ENCODE results near the gene ITPRIPL1. TPM values are rescaled to one million over a fixed set of nuclear protein-coding genes. Genes with fewer than 3 reads are reported as not detected.
A peak's percentile ranks its signal among the peaks of the same experiment; 100 is the strongest.

The ITPRIPL1 gene
- total and polyA plus RNA-seq, 2 donors, result 1.9 to 7.7 TPM

GRCh38 chr2:96356889-96357288 lies 31.8 kb downstream of the ITPRIPL1 start:
- peaks cover 55 to 86% of the 10 kb centered on the region in 2 donors for H3K36me3 ChIP-seq (ENCODE audit: control insufficient read depth in 2 of 2, insufficient read depth in 2 of 2, low read length in 1 of 2)
- no peaks in the 10 kb centered on the region for H3K27me3 ChIP-seq (ENCODE audit: control insufficient read depth in 2 of 2, insufficient read depth in 1 of 2, low read length in 1 of 2)
- WGBS, result 97% methylated on average over 6 of the region's 6 CpGs
- DNase-seq (ENCODE audit: low read depth in 6 of 9, low spot score in 9 of 9), result no peak
- H3K4me3 ChIP-seq (ENCODE audit: low read length in 2 of 2), result no peak overlapping the region
- no peaks in the 10 kb centered on the region for H3K9me3 ChIP-seq (ENCODE audit: control insufficient read depth in 2 of 2, insufficient read depth in 1 of 2, low read length in 1 of 2)
- no peak overlapping the region for H3K27ac ChIP-seq (ENCODE audit: low read depth in 1 of 2, low read length in 1 of 2)
- no peaks in the 10 kb centered on the region for H3K4me1 ChIP-seq (ENCODE audit: control insufficient read depth in 2 of 2, insufficient read depth in 2 of 2, low read length in 2 of 2)

DNA sequence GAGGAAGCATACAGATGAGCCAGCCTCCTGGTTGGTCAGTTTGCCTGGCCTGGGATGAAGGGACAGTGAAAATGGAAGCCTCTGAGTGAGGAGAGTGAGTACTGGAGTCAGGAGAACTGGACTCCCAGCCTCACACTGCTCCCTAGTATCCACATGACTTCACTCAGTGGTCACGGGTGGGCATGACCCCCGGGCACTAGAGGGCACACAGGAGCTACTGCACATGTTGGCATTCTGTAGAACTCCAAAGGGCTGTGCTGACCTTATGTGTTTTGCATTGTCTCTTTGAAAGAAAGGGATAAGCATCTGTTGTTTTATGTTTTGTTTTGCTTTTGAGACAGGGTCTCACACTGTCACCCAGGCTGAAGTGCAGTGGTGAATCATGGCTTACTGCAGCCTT lies 34.2 kb downstream of the ITPRIPL1 start:
- no peak overlapping the region for H3K4me3 ChIP-seq (ENCODE audit: low read length in 2 of 2)
- H3K27ac ChIP-seq (ENCODE audit: low read depth in 1 of 2, low read length in 1 of 2), result no peak overlapping the region
- H3K9me3 ChIP-seq (ENCODE audit: control insufficient read depth in 2 of 2, insufficient read depth in 1 of 2, low read length in 1 of 2), result no peaks in the 10 kb centered on the region
- DNase-seq (ENCODE audit: low read depth in 6 of 9, low spot score in 9 of 9), result peak in 3 of 9 donors; percentile 15 to 57 (median 28)
- H3K36me3 ChIP-seq (ENCODE audit: control insufficient read depth in 2 of 2, insufficient read depth in 2 of 2, low read length in 1 of 2), result peaks cover 47 to 87% of the 10 kb centered on the region in 2 donors
- no peaks in the 10 kb centered on the region for H3K4me1 ChIP-seq (ENCODE audit: control insufficient read depth in 2 of 2, insufficient read depth in 2 of 2, low read length in 2 of 2)
- 85% methylated on average over 2 of the region's 2 CpGs for WGBS
- H3K27me3 ChIP-seq (ENCODE audit: control insufficient read depth in 2 of 2, insufficient read depth in 1 of 2, low read length in 1 of 2), result no peaks in the 10 kb centered on the region

- Histone ChIP-seq H3K36me3 (ENCODE audit: control insufficient read depth in 2 of 2, insufficient read depth in 2 of 2, low read length in 1 of 2) (peaks cover 50 to 87% of the 10 kb centered on the region in 2 donors), H3K4me3 (ENCODE audit: low read length in 2 of 2) (no peak overlapping the region), H3K9me3 (ENCODE audit: control insufficient read depth in 2 of 2, insufficient read depth in 1 of 2, low read length in 1 of 2) (no peaks in the 10 kb centered on the region), H3K27me3 (ENCODE audit: control insufficient read depth in 2 of 2, insufficient read depth in 1 of 2, low read length in 1 of 2) (no peaks in the 10 kb centered on the region), H3K27ac (ENCODE audit: low read depth in 1 of 2, low read length in 1 of 2) (no peak overlapping the region), H3K4me1 (ENCODE audit: control insufficient read depth in 2 of 2, insufficient read depth in 2 of 2, low read length in 2 of 2) (no peaks in the 10 kb centered on the region)
- no peak for DNase-seq (ENCODE audit: low read depth in 6 of 9, low spot score in 9 of 9)
- 36% methylated on average over 1 of the region's 1 CpG for WGBS
Observed at GRCh38 chr2:96359866-96360265, 34.7 kb downstream of the ITPRIPL1 start.

DNA sequence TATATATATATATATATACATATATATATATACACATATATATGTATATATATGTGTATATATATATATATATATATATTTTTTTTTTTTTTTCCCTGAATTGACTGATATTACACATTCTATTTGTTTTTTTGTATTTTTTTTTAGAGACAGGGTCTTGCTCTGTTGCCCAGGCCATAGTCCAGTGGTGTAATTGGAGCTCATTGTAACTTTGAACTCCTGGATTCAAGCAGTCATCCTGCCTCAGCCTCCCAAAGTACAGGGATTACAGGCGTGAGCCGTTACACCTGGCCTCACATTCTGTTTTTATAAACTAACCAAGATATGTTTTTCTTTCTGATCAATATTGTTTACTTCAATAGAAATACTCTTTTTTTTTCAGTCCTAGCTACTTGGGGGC lies 36.6 kb downstream of the ITPRIPL1 start:
- no peaks in the 10 kb centered on the region for H3K4me1 ChIP-seq (ENCODE audit: control insufficient read depth in 2 of 2, insufficient read depth in 2 of 2, low read length in 2 of 2)
- H3K27ac ChIP-seq (ENCODE audit: low read depth in 1 of 2, low read length in 1 of 2), result no peak overlapping the region
- DNase-seq (ENCODE audit: low read depth in 6 of 9, low spot score in 9 of 9), result no peak
- H3K4me3 ChIP-seq (ENCODE audit: low read length in 2 of 2), result no peak overlapping the region
- 98% methylated on average over 2 of the region's 2 CpGs for WGBS
- H3K9me3 ChIP-seq (ENCODE audit: control insufficient read depth in 2 of 2, insufficient read depth in 1 of 2, low read length in 1 of 2), result no peaks in the 10 kb centered on the region
- H3K36me3 ChIP-seq (ENCODE audit: control insufficient read depth in 2 of 2, insufficient read depth in 2 of 2, low read length in 1 of 2), result peaks cover 47 to 91% of the 10 kb centered on the region in 2 donors
- no peaks in the 10 kb centered on the region for H3K27me3 ChIP-seq (ENCODE audit: control insufficient read depth in 2 of 2, insufficient read depth in 1 of 2, low read length in 1 of 2)

DNA sequence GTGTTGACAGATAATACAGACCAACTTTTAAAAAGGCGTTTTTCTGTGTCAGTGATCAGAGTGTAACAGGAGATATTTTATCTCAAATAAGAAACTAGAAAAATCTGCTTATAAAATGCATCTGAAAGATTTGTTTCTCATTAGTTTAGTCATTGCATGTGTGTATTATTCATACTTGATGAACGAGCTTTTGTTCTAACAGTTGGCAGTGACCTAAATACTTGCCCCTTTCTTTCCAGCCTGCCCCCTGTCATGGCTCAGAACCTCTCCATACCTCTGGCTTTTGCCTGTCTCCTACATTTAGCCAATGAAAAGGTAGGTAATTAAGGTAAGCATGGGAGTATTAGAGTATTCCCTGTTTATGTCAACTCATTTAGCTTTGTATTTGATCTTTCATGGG lies 44.1 kb downstream of the ITPRIPL1 start:
- 100% methylated on average over 2 of the region's 2 CpGs for WGBS
- H3K27ac ChIP-seq (ENCODE audit: low read depth in 1 of 2, low read length in 1 of 2), result no peak overlapping the region
- no peaks in the 10 kb centered on the region for H3K4me1 ChIP-seq (ENCODE audit: control insufficient read depth in 2 of 2, insufficient read depth in 2 of 2, low read length in 2 of 2)
- no peak for DNase-seq (ENCODE audit: low read depth in 6 of 9, low spot score in 9 of 9)
- H3K36me3 ChIP-seq (ENCODE audit: control insufficient read depth in 2 of 2, insufficient read depth in 2 of 2, low read length in 1 of 2), result peaks cover 71 to 90% of the 10 kb centered on the region in 2 donors
- H3K4me3 ChIP-seq (ENCODE audit: low read length in 2 of 2), result no peak overlapping the region
- H3K27me3 ChIP-seq (ENCODE audit: control insufficient read depth in 2 of 2, insufficient read depth in 1 of 2, low read length in 1 of 2), result no peaks in the 10 kb centered on the region
- no peaks in the 10 kb centered on the region for H3K9me3 ChIP-seq (ENCODE audit: control insufficient read depth in 2 of 2, insufficient read depth in 1 of 2, low read length in 1 of 2)

DNA sequence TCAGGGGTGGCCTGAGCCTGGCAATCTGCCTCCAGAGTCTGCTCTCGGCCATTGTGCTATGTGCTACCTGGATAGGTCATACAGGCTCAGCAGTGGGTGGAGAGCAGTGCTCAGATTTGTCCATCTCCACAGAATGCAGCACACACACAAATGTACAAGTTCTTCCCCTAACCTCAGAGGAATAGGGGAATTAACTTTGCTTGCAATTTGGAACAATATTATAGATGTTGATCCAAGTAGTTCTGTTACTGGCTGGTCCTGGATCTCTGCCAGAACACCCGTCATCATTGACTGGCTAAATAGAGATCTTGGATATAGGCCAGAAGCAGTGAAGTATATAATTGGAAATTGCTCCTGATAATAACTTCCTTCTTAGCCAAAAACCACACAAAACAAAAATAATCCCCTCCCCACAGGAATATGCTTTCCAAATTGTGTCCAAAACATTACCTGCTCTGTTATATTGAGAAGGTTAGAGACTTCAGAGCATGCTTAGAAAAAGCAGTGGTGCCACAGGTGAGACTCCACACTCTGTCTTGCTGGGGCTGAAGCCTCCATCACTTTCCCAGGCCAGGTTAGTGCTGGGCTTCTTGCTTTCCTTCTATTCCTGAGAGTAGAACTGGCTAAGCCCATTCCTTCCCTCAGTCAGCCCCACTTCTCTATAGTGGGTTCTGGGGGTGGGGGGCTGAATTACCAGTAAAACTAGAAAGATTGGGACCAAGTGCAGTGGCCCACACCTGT lies 49.3 kb downstream of the ITPRIPL1 start:
- no peak for DNase-seq (ENCODE audit: low read depth in 6 of 9, low spot score in 9 of 9)
- 89% methylated on average over 2 of the region's 2 CpGs for WGBS
- no peak overlapping the region for H3K27ac ChIP-seq (ENCODE audit: low read depth in 1 of 2, low read length in 1 of 2)

More for the DNA sequence above, 49.3 kb downstream of the ITPRIPL1 start:
- no peaks in the 10 kb centered on the region for H3K4me1 ChIP-seq (ENCODE audit: control insufficient read depth in 2 of 2, insufficient read depth in 2 of 2, low read length in 2 of 2)
- peaks cover 44 to 48% of the 10 kb centered on the region in 2 donors for H3K36me3 ChIP-seq (ENCODE audit: control insufficient read depth in 2 of 2, insufficient read depth in 2 of 2, low read length in 1 of 2)
- peaks cover 3 to 15% of the 10 kb centered on the region in 2 donors for H3K9me3 ChIP-seq (ENCODE audit: control insufficient read depth in 2 of 2, insufficient read depth in 1 of 2, low read length in 1 of 2)
- no peaks in the 10 kb centered on the region for H3K27me3 ChIP-seq (ENCODE audit: control insufficient read depth in 2 of 2, insufficient read depth in 1 of 2, low read length in 1 of 2)
- H3K4me3 ChIP-seq (ENCODE audit: low read length in 2 of 2), result no peak overlapping the region

Other genes starting within 250 kb of the ITPRIPL1 start
- gene ADRA2B, start 208.7 kb upstream of the ITPRIPL1 start, total RNA-seq, result 0.28 TPM
- 0.52 TPM for gene ADRA2B, start 208.7 kb upstream of the ITPRIPL1 start, polyA plus RNA-seq
- 0.42 TPM for gene ASTL, start 186.8 kb upstream of the ITPRIPL1 start, total RNA-seq
- 2.9 TPM for gene ASTL, start 186.8 kb upstream of the ITPRIPL1 start, polyA plus RNA-seq
- gene DUSP2, start 179.9 kb upstream of the ITPRIPL1 start, total RNA-seq, result 60.0 TPM
- gene DUSP2, start 179.9 kb upstream of the ITPRIPL1 start, polyA plus RNA-seq, result 208 TPM
- 94.5 TPM for gene STARD7, start 116.5 kb upstream of the ITPRIPL1 start, total RNA-seq
- gene STARD7, start 116.5 kb upstream of the ITPRIPL1 start, polyA plus RNA-seq, result 69.5 TPM
- 6.9 TPM for gene TMEM127, start 59.3 kb upstream of the ITPRIPL1 start, total RNA-seq
- gene TMEM127, start 59.3 kb upstream of the ITPRIPL1 start, polyA plus RNA-seq, result 13.7 TPM
- 51.3 TPM for gene CIAO1, start 59.1 kb upstream of the ITPRIPL1 start, total RNA-seq
- 38.6 TPM for gene CIAO1, start 59.1 kb upstream of the ITPRIPL1 start, polyA plus RNA-seq
- 51.1 TPM for gene SNRNP200, start 19.8 kb upstream of the ITPRIPL1 start, total RNA-seq
- gene SNRNP200, start 19.8 kb upstream of the ITPRIPL1 start, polyA plus RNA-seq, result 105 TPM
- gene NCAPH, start 10.4 kb downstream of the ITPRIPL1 start, total RNA-seq, result 33.9 TPM
- 3.1 TPM for gene NCAPH, start 10.4 kb downstream of the ITPRIPL1 start, polyA plus RNA-seq
- 9.0 TPM for gene NEURL3, start 180.0 kb downstream of the ITPRIPL1 start, total RNA-seq
- 1.8 TPM for gene NEURL3, start 180.0 kb downstream of the ITPRIPL1 start, polyA plus RNA-seq
- gene ARID5A, start 211.4 kb downstream of the ITPRIPL1 start, total RNA-seq, result 18.9 TPM
- gene ARID5A, start 211.4 kb downstream of the ITPRIPL1 start, polyA plus RNA-seq, result 57.2 TPM

Data from thymus (tissue), 11 donors.